Stimulated activated CD8-positive, alpha-beta memory T cell treated with anti-CD3 and anti-CD28 coated beads, Interleukin-15, amount 100 ng/mL, for 48 hours (primary cell): ENCODE data around the gene TECRL.

Source experiments
- DNase-seq, 2 donors: peaks; one replicate each; pipeline ENCODE4 v3.0.0-alpha.2; 2020; ENCODE audit warnings: low read depth in 2 of 2

Gene TECRL

DNA sequence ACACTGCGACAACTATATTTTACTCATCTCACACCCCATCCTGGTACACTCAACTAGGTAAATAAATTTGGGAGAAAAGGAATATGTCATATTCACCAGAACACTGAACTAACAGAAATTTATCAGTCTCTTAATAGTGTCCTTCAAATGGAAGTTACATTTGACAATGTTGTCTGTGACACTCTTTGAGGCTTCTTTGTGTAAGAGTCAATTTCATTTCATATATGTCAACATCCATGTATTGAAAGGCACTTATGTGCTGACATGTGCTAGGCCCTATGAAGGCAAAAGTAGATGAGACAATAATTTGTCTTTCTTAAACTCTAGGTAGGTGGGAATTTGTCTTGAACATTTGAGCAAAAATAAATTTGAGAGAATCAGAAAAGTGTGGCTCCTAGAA, 82.0 kb downstream of the TECRL start:
- DNase-seq = no peak

- no peak for DNase-seq
These were observed 82.7 kb downstream of the TECRL start for GRCh38 chr4:64326507-64326906.

- no peak for DNase-seq
These were observed 103.0 kb downstream of the TECRL start for GRCh38 chr4:64306255-64306565.

- DNase-seq = no peak
These were observed 103.5 kb downstream of the TECRL start for GRCh38 chr4:64305565-64306254.

- no peak for DNase-seq
These were observed 136.8 kb downstream of the TECRL start for GRCh38 chr4:64272432-64272831.

DNA sequence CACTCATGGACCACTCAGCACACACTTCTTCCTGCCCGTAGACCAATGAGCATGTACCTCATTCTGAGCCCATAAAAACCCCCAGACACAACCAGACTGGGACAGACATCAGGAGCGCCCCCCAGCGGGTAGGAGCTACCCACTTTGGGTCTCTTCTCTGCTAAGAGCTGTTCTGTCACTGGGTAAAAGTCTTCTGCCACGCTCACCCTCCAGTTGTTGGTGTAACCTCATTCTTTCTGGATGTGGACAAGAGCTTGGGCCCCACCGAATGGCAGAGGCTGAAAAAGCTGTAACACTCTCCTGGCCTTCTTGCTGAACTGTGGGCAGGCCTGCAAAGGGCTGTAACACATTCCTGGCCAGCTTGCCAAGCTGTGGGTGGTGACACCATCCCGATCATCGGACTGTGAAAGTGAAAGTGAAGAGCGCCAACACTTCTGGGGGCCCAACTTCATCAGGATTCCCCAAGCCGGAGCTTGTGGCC, 137.6 kb downstream of the TECRL start:
- no peak for DNase-seq

DNA sequence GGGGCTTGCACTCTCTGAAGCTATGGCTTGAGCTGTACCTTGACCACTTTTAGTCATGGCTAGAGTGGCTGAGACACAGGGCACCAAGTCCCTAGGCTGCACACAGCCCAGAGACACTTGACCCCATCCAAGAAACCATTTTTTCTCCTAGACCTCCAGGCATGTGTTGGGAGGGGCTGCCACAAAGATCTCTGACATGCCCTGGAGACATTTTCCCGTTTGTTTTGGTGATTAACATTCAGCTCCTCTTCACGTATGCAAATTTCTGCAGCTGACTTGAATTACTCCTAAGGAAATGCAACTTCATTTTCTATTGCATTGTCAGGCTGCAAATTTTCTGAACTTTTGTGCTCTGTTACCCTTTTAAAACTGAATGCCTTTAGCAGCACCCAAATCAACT, 142.6 kb downstream of the TECRL start:
- no peak for DNase-seq

DNA sequence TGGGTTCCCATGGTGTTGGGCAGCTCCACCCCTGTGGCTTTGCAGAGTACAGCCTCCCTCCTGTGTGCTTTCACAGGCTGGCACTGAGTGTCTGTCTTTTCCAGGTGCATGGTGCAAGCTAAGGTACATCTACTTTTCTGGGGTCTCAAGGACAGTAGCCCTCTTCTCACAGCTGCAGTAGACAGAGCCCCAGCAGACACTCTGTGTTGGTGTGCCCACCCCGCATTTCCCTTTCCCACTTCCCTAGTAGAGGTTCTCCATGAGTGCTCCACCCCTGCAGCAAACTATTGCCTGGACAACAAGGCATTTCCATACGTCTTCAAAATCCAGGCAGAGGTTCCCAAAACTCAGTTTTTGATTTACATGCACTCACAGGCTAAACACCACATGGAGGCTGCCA, 143.0 kb downstream of the TECRL start:
- DNase-seq = no peak

DNA sequence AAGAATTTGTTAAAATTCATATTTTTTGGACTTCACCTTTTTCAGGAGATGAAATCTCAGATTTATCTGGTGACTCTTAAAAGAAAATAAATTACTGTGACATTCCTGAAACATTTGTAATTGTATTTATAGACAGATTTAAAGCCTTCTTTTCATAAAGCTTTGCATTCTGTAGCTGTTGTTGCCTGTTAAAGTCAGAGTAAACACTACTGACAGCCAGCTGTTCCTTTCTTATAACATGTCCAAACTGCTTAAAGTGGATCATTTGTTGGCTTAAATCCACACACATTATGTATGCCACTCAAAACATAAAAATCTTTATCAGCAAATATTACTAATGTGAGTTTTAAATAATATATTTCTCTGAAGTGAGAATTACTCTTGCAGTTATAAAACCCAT, 157.5 kb downstream of the TECRL start:
- DNase-seq = no peak

- no peak for DNase-seq
These were observed 158.8 kb downstream of the TECRL start for GRCh38 chr4:64250488-64250887.

DNA sequence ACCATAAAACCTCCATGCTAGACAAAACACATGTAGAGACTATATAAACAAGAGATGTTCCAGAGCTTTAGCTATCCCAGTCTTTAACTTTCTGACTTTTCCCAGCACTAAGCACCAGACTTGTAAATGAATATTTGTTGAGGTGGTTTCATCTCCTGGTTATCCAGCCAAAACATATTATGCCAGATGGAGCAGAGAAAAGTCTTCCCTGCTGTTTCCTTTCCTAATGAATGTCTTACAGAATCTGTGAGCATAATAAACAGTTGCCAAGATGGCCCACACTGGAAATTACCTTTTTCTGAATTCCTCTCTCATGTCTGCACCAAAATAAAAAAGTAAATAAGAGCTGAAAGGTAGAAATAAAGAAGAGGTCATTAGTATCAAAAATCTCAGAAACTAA, 159.2 kb downstream of the TECRL start:
- no peak for DNase-seq

GRCh38 chr4:64248186-64248585, 161.1 kb downstream of the TECRL start:
- DNase-seq = no peak

DNA sequence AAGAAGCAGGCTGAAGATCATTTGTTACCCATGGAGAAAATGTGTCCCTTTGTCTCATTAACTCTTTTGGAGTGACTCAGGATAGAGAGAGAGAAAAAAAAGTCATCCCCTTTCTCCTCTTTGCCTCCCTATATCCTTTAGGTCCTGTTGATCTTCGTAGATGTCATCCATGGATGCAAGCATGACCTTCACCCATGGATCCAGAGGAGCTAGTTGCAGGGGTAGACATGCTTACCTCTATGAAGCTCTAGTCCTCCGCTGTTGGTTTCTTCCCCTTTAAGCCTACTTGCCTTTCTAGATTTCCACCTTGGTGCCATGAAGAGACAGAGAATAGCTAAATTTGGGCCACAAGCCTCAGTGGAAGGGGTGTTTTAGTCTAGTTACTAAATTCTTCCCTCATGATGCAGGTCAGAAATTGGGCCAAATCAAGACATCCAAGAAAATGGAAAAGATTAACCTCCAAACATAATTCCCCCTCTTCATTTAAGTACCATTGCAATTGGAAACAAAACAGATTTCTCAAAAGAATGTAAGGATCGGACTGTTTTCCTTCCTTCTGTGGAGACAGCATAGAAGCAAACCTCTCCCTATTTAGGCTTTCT, 178.4 kb downstream of the TECRL start:
- no peak for DNase-seq
